T-helper 1 cell treated with Interleukin-12 subunit alpha and Interleukin-12 subunit beta and Interleukin-4 antibody, amounts not matched to agents 30 μg/mL and 1 μg/mL, for 36 hours (primary cell): Measurements from ENCODE around the gene BHMT2.
A peak's percentile ranks its signal among the peaks of the same experiment; 100 is the strongest.

Experiments used
- H3K27ac Mint-ChIP-seq: one replicate; pipeline ENCODE4 v1.8.0; 2021; ENCODE audit warnings: mild to moderate bottlenecking, mixed read lengths
- H3K27me3 Mint-ChIP-seq: one replicate; pipeline ENCODE4 v1.8.0; 2021; ENCODE audit warnings: low read depth, mixed read lengths
- H3K36me3 Mint-ChIP-seq: one replicate; pipeline ENCODE4 v1.8.0; 2021; ENCODE audit warnings: low read depth, mixed read lengths
- H3K4me1 Mint-ChIP-seq: one replicate; pipeline ENCODE4 v1.8.0; 2021; ENCODE audit warnings: low read depth, mixed read lengths
- H3K4me3 Mint-ChIP-seq: one replicate; pipeline ENCODE4 v1.8.0; 2021; ENCODE audit warnings: mild to moderate bottlenecking, moderate library complexity, mixed read lengths
- H3K9me3 Mint-ChIP-seq: one replicate; pipeline ENCODE4 v1.8.0; 2021; ENCODE audit warnings: mixed read lengths

Gene BHMT2, protein sequence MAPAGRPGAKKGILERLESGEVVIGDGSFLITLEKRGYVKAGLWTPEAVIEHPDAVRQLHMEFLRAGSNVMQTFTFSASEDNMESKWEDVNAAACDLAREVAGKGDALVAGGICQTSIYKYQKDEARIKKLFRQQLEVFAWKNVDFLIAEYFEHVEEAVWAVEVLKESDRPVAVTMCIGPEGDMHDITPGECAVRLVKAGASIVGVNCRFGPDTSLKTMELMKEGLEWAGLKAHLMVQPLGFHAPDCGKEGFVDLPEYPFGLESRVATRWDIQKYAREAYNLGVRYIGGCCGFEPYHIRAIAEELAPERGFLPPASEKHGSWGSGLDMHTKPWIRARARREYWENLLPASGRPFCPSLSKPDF

DNA sequence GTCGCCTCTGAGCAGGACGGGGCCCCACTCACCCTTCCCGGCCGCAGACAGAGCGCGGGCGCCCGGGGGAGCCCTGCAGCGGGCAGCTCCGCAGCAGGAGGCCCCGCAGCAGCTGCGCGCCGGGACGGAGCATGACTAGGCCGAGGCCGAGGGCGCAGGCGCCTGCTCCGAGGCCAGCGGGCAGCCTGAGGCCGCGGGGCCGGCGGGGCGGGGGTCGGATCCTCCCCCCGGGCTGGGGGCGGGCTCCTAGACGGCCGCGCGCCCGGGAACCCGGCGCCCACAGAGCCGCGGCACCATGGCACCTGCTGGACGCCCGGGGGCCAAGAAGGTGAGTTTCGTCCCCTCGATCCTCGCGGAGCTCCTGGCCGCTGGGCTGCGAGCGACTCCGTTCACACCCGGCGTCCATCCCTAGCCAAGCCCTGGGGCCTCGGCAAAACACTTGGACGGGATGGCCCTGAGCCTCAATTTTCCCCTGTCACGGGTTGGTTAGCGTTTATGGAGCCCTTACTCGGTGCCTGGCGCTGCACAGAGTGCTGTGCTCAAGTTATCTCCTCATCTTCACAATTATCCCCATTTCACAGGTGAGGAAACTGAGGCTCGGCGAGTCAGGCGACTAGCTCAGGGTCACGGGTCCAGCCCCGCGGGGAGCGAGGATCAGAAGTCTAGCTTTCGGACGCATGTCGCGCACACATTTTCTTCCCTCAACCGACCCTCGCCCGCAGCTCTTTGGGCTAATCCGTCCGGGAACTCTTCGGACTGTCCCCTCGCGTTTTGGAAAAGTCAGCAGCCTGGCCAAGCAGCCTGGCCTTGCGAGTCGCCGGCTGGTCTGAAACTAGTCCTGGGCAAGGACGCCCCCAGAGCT, at the start of gene BHMT2, which contains the start of gene DMGDH:
BHMT2 (plus strand) TSS at position 280 of the 862 bp plus-strand sequence; CDS start at position 296, 16 bp downstream.
DMGDH (minus strand) TSS at position 187 of the 862 bp plus-strand sequence; CDS start at position 133, 54 bp downstream.
- Mint-ChIP-seq H3K36me3 (no peaks in the 10 kb centered on the region), H3K4me3 (no peak within 1 kb of the TSS), H3K27ac (no peak within 1 kb of the TSS), H3K9me3 (peaks cover 3% of the 10 kb centered on the region), H3K27me3 (peaks cover 34% of the 10 kb centered on the region), H3K4me1 (no peaks in the 10 kb centered on the region)

DNA sequence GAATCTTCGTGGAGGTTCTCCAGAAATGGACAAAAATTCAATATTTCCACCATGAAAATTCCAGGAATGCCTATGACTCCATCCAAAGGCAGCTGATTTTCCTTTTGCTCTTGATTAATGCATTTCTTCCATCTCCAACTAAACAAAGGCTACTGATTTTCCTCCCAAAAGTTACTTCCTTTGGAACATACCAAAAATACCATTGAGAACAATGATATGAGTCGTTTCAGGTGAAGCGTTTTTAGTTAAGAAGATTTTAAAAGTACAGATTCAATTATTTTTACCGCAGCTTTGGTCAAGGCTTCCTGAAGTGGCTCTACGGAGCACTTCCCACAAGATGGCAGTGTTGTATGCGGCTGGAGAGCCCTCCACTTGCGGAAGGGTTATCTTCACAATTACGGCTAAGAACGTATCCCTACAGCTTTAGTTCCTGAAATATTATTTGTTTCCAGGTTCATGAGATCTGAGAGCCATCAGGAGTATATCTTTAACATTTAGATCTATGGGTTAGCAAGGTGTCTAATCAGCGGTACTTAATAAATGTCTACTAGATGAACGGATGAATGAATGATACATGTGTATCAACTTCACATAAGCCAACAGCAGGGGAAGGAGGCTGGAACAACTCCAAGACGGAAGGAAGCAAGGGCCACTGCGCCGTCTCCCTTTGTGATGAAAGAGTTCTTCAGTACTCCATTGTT, 48.6 kb upstream of the BHMT2 start:
- Mint-ChIP-seq H3K9me3 (no peaks in the 10 kb centered on the region), H3K27me3 (peaks cover 71% of the 10 kb centered on the region), H3K36me3 (no peaks in the 10 kb centered on the region), H3K27ac (no peak overlapping the region), H3K4me1 (peaks cover 8% of the 10 kb centered on the region), H3K4me3 (no peak overlapping the region)

DNA sequence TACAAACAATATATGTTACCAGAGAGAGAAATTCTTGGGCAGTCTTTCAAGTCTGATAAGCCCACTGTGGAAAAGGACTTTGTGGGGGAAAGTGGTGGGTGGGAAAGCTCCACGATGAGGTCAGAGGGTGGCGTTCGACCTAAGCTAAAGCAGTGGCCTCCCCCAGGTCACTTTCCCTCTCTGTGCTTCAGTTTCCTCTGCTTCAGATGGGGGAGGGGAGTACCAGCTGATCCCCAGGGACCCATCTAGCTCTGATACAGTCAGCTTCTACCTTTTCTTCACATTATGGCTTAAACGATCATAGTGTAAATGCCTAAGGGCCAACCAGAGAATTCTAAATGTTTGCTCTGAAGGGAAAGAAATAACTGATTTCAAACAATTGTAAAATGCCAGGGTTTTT, 47.8 kb upstream of the BHMT2 start:
- no peak overlapping the region for H3K4me3 Mint-ChIP-seq
- H3K36me3 Mint-ChIP-seq, result no peaks in the 10 kb centered on the region
- H3K9me3 Mint-ChIP-seq, result no peaks in the 10 kb centered on the region
- peaks cover 72% of the 10 kb centered on the region for H3K27me3 Mint-ChIP-seq
- no peak overlapping the region for H3K27ac Mint-ChIP-seq
- peaks cover 8% of the 10 kb centered on the region for H3K4me1 Mint-ChIP-seq

DNA sequence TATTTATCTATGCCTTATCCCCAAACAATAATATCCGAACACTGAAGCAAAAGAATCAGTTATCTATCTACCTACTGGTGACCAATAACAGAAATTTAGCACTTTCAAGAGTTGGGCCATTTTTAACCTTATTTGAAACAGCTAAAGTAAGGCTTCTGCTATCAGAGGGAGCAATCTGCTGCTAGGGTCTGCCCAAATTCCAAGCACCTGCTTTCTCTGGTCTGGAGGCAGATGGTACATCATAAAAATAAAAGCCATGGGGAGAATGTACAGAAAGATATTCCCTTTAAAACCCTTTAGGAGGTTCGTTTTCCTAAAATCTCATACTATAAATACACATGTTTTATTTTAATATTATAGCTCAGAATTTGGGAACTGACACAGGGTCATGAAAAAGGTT, 46.8 kb upstream of the BHMT2 start:
- Mint-ChIP-seq H3K36me3 (no peaks in the 10 kb centered on the region), H3K27ac (no peak overlapping the region), H3K4me3 (no peak overlapping the region), H3K27me3 (peaks cover 72% of the 10 kb centered on the region), H3K4me1 (peaks cover 8% of the 10 kb centered on the region), H3K9me3 (no peaks in the 10 kb centered on the region)

DNA sequence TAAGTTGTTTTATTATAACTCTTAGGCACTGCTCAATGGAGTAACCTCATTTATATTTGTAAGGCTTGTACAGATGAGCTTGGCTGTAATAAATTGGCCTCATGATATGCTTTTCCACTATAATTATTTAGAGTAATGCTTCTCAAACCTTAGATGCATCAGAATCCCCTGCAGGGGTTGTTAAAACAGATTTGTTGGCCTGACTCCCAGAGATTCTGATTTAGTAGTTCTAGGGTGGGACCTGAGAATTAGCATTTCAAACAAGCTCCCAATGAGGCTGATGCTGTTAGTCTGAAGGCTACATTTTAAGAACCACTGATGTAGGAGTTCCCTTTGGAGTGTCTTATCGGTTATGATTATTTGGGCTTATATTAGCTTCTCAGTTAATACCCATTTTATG, 46.2 kb upstream of the BHMT2 start:
- H3K4me1 Mint-ChIP-seq, result peaks cover 8% of the 10 kb centered on the region
- H3K36me3 Mint-ChIP-seq, result no peaks in the 10 kb centered on the region
- H3K9me3 Mint-ChIP-seq, result no peaks in the 10 kb centered on the region
- H3K27ac Mint-ChIP-seq, result no peak overlapping the region
- H3K27me3 Mint-ChIP-seq, result peaks cover 72% of the 10 kb centered on the region
- no peak overlapping the region for H3K4me3 Mint-ChIP-seq

DNA sequence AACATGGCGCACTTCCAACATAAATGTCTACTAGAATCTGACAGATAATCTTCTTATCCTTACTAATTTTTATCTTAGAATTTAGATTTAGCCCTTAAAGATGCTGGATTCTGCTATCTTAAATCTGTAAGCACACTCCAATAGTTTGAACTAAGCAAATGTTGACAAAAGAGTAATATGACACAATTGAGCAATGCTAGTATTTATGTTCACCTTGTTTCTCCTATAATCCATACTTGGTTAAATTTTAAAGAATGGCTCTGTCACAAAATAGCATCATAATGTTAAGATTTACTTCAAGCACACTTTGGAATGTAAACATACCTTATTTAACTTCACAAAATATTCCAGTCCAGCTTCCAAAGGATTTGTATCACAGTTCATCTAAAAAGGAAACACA, 45.6 kb upstream of the BHMT2 start:
- Mint-ChIP-seq H3K27me3 (peaks cover 73% of the 10 kb centered on the region), H3K9me3 (no peaks in the 10 kb centered on the region), H3K4me1 (peaks cover 8% of the 10 kb centered on the region), H3K4me3 (no peak overlapping the region), H3K27ac (no peak overlapping the region), H3K36me3 (no peaks in the 10 kb centered on the region)

DNA sequence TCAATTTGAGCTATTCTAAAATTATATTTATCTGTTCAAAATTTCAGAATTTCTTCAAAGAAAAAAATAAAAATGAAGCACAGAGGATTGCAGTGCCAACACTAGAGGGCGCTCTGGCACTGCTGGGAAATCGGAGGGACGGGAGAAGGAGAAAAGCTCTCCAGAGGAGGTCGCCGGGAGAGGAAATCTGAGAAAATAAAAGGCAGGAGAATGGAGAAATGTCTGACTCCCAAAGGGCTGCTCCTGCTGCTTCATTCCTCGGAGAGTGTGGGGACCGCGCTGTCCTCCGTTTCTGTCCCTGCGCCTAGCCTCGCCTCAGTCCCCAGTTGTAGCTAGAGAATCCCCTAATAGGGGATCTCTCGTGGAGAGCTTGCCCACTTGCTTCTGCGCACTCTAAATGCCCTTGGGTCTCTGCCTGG, 44.5 kb upstream of the BHMT2 start:
- Mint-ChIP-seq H3K27ac (no peak overlapping the region), H3K36me3 (no peaks in the 10 kb centered on the region), H3K4me1 (peaks cover 8% of the 10 kb centered on the region), H3K27me3 (peaks cover 69% of the 10 kb centered on the region), H3K9me3 (no peaks in the 10 kb centered on the region), H3K4me3 (peak overlapping the region; percentile 21)

DNA sequence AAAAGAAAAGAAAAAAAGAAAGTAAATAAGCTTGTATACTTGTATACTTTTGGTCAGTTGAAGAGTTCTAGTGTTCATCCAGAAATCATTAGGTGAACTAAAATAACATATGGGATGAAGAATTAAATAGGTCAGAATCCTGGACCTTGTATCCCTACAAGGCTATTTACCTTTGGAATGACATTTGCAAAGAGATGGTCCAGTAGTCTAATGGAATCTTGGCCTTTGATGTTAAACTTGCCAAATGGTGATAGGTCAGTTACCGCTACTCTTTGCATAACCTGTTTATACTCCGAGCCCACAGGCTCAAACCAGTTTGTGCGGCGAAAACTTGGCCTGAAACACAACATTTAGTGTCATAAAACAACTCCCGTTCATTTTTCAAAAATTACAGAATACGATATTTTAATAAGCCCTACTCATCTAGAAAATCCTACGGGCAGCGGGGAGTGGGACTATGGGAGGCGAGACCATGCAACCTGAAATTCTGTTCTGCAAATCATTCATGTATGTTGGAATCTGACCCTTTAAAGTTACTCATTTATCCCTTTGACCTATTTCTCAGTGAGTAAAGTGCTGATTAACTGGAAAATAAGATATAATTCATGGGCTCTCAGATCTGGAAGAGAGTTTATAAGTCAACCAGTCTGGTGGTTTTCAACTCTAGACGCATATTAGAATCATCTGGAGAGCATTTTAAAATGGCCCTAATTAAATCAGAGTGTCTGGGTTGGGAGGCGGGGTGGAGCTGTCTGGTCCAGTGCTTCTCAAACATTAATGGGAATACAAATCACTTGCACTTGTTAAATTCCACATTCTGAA, 38.7 kb upstream of the BHMT2 start:
- H3K9me3 Mint-ChIP-seq, result no peaks in the 10 kb centered on the region
- no peaks in the 10 kb centered on the region for H3K36me3 Mint-ChIP-seq
- no peak overlapping the region for H3K27ac Mint-ChIP-seq
- no peak overlapping the region for H3K4me3 Mint-ChIP-seq
- peaks cover 21% of the 10 kb centered on the region for H3K27me3 Mint-ChIP-seq
- no peaks in the 10 kb centered on the region for H3K4me1 Mint-ChIP-seq

DNA sequence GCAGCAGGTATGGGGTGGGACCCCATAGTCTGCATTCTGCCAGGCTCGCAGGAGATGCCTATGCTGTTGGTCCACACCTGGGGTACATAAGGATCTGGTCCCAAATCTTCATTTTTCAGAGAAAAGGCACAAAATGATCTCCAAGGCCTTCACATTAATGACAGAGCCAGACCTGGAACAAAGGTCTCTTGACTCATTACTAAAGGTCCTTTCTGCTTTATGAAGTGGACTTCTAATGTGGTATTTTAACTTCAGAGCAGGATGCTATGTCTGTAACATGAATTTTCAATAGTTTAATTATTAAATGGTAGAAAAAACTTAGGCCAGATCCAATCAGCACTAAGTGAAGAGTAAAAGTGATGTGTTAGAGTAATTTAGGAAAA, 38.1 kb upstream of the BHMT2 start:
- Mint-ChIP-seq H3K9me3 (no peaks in the 10 kb centered on the region), H3K27ac (no peak overlapping the region), H3K27me3 (peaks cover 18% of the 10 kb centered on the region), H3K36me3 (no peaks in the 10 kb centered on the region), H3K4me3 (no peak overlapping the region), H3K4me1 (no peaks in the 10 kb centered on the region)

DNA sequence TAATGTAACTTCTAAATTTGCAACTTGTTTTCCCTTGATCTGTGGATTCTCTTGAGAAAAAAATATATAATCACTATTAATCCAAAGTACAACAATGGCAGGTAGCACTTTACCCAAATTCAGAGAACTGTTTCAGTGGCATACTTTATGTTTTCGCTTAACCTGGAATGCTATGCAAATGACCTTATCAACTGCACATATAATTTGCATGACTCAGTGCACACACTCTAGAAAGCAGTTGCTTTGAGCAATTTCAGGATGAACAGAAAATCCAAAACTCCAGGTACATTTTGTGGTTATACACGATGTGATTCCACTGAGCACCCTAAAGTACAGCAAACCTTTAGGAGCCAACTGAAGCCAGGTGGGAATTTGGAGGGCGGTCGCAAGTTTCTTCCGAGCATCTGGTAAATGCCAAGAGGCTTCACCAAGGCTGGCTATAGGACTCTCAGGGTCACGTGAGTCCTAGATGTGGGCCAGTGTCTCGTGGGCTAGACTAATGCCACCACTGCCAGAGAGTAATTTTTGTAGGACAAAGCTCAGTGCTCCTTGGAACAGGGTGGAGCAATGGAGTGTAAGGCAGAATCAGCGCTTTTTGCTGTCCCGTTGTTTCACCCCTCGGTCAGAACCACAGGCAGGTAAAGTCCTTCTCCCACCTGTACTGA, 37.4 kb upstream of the BHMT2 start:
- Mint-ChIP-seq H3K9me3 (no peaks in the 10 kb centered on the region), H3K27ac (no peak overlapping the region), H3K27me3 (peaks cover 11% of the 10 kb centered on the region), H3K36me3 (no peaks in the 10 kb centered on the region), H3K4me1 (no peaks in the 10 kb centered on the region), H3K4me3 (no peak overlapping the region)

DNA sequence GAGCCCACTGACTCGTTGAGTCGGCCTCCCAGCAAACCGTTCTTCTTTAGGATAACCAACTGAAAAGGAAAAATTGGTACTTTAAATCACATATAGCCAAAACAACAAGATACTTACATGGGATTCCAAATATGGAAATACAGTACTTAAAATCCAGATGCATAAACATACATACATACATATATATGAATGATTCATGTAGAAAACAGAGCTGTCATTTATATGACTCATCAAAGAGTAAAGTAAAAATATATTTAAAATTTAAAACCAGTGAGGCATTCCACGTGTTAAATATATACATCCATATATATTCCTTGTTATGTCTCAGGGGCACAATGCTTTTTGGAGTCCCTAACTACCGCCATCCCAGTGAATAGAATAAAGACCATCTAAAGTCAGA, 36.8 kb upstream of the BHMT2 start:
- Mint-ChIP-seq H3K27me3 (peaks cover 7% of the 10 kb centered on the region), H3K4me1 (no peaks in the 10 kb centered on the region)

DNA sequence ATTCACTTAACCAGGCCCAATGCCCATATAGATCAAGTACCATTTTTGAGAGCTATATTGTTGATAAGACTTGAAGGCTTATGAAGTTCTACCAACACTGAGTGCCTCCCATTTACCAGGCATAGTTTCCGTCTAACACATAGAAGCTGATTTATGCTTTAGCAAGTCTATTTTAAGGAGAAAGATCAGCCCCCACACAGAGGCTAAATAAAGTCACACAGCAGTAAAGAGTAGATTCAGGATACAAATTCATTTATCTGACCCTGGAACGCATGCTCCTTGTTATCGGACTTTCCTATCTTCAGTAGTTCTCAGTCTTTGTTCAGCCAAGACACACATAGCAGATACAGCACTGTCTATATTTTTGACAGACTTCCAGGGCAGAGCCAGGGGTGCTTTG, 34.3 kb upstream of the BHMT2 start:
- Mint-ChIP-seq H3K27me3 (peaks cover 3% of the 10 kb centered on the region), H3K4me3 (no peak overlapping the region), H3K9me3 (no peaks in the 10 kb centered on the region), H3K27ac (no peak overlapping the region), H3K4me1 (no peaks in the 10 kb centered on the region), H3K36me3 (no peaks in the 10 kb centered on the region)

More for the DNA sequence above, 36.8 kb upstream of the BHMT2 start:
- no peak overlapping the region for H3K4me3 Mint-ChIP-seq
- H3K27ac Mint-ChIP-seq, result no peak overlapping the region
- no peaks in the 10 kb centered on the region for H3K36me3 Mint-ChIP-seq
- no peaks in the 10 kb centered on the region for H3K9me3 Mint-ChIP-seq

DNA sequence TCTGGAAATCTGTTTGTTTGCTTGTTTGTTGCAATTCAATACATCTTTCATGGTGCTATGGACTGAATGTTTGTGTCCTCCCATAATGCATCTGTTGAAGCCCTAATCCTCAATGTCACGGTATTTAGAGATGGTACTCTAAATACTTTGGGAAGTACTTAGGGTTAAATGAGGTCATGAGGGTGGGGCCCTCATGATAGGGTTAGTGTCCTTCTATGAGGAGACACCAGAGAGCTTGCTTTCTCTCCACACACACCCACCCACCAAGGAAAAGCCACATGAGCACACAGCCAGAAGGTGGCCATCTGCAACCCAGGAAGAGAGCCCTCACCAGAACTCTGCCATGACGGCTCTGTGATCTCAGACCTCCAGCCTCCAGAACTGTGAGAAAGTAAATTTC, 32.8 kb upstream of the BHMT2 start:
- Mint-ChIP-seq H3K36me3 (no peaks in the 10 kb centered on the region), H3K9me3 (no peaks in the 10 kb centered on the region), H3K27me3 (peaks cover 9% of the 10 kb centered on the region), H3K4me3 (no peak overlapping the region), H3K27ac (no peak overlapping the region), H3K4me1 (no peaks in the 10 kb centered on the region)
